H9 (cell line): ENCODE measurements around the gene LTF. TPM values are rescaled to one million over a fixed set of nuclear protein-coding genes. Genes with fewer than 3 reads are reported as not detected.

Experiments used
- DNase-seq: peaks from one replicate; pipeline ENCODE4 v3.0.0-alpha.2; 2017
- H2AFZ ChIP-seq: one replicate; pipeline ENCODE4 v1.6.1; 2013; ENCODE audit warnings: mild to moderate bottlenecking, low read length, control low read depth, moderate library complexity
- H2AK5ac ChIP-seq: 2 replicates; pipeline ENCODE4 v1.6.1; 2013; ENCODE audit warnings: low read length, control low read depth, mixed read lengths; ENCODE audit not compliant: insufficient read length
- H2BK120ac ChIP-seq: one replicate; pipeline ENCODE4 v1.6.1; 2013; ENCODE audit warnings: low read depth, mild to moderate bottlenecking, low read length, control low read depth, inconsistent platforms; ENCODE audit not compliant: poor library complexity, severe bottlenecking
- H2BK12ac ChIP-seq: 2 replicates; pipeline ENCODE4 v1.6.1; 2013; ENCODE audit warnings: low read length, control low read depth, mixed read lengths, low read depth; ENCODE audit not compliant: insufficient read length
- H2BK15ac ChIP-seq: 2 replicates; pipeline ENCODE4 v1.6.1; 2013; ENCODE audit warnings: low read depth, low read length, control low read depth
- H2BK20ac ChIP-seq: one replicate; pipeline ENCODE4 v1.6.1; 2013; ENCODE audit warnings: low read depth, mild to moderate bottlenecking, low read length, control low read depth, inconsistent platforms; ENCODE audit not compliant: poor library complexity, severe bottlenecking
- H2BK5ac ChIP-seq: 2 replicates; pipeline ENCODE4 v1.6.1; 2013; ENCODE audit warnings: low read length, control low read depth, mixed read lengths; ENCODE audit not compliant: insufficient read length
- H3K14ac ChIP-seq: 2 replicates; pipeline ENCODE4 v1.6.1; 2013; ENCODE audit warnings: low read length, control low read depth; ENCODE audit not compliant: insufficient read depth
- H3K18ac ChIP-seq: 2 replicates; pipeline ENCODE4 v1.6.1; 2013; ENCODE audit warnings: low read depth, mild to moderate bottlenecking, mixed read lengths, low read length, control low read depth; ENCODE audit not compliant: insufficient read length
- H3K23ac ChIP-seq: 2 replicates; pipeline ENCODE4 v1.6.1; 2013; ENCODE audit warnings: low read length, control low read depth, mixed read lengths, low read depth; ENCODE audit not compliant: insufficient read length
- H3K23me2 ChIP-seq: 2 replicates; pipeline ENCODE4 v1.6.1; 2013; ENCODE audit warnings: low read depth, mild to moderate bottlenecking, mixed read lengths, low read length, control low read depth; ENCODE audit not compliant: insufficient read length, poor library complexity, severe bottlenecking
- H3K27ac ChIP-seq: 2 replicates; pipeline ENCODE4 v1.5.1; 2013; ENCODE audit warnings: low read length, control low read depth, mixed read lengths, low read depth; ENCODE audit not compliant: insufficient read length
- H3K27me3 ChIP-seq: 2 replicates; pipeline ENCODE4 v1.6.1; 2013; ENCODE audit warnings: low read length, control low read depth, inconsistent platforms; ENCODE audit not compliant: insufficient read depth
- H3K4ac ChIP-seq: 2 replicates; pipeline ENCODE4 v1.6.1; 2013; ENCODE audit warnings: low read depth, mild to moderate bottlenecking, control low read depth, inconsistent platforms, low read length, moderate library complexity
- H3K4me1 ChIP-seq: 2 replicates; pipeline ENCODE4 v1.6.1; 2013; ENCODE audit warnings: low read length, control low read depth, inconsistent platforms; ENCODE audit not compliant: insufficient read depth
- H3K4me2 ChIP-seq: 2 replicates; pipeline ENCODE4 v1.6.1; 2013; ENCODE audit warnings: low read length, control low read depth, mixed read lengths; ENCODE audit not compliant: insufficient read length, insufficient read depth
- H3K56ac ChIP-seq: 2 replicates; pipeline ENCODE4 v1.6.1; 2013; ENCODE audit warnings: low read depth, mild to moderate bottlenecking, mixed read lengths, low read length, control low read depth; ENCODE audit not compliant: insufficient read length
- H3K79me1 ChIP-seq: 2 replicates; pipeline ENCODE4 v1.6.1; 2013; ENCODE audit warnings: low read depth, mild to moderate bottlenecking, moderate library complexity, low read length, control low read depth, inconsistent platforms; ENCODE audit not compliant: insufficient read depth, poor library complexity, severe bottlenecking
- H3K79me2 ChIP-seq: 2 replicates; pipeline ENCODE4 v1.6.1; 2013; ENCODE audit warnings: low read length, control low read depth, inconsistent platforms; ENCODE audit not compliant: insufficient read depth
- H3K9ac ChIP-seq: 2 replicates; pipeline ENCODE4 v1.6.1; 2013; ENCODE audit warnings: low read length, control low read depth, mixed read lengths; ENCODE audit not compliant: insufficient read length; ENCODE audit errors: extremely low read depth
- H3K9me3 ChIP-seq: one replicate; pipeline ENCODE4 v1.6.1; 2013; ENCODE audit warnings: low read depth, low read length, inconsistent platforms; ENCODE audit not compliant: control insufficient read depth
- H3T11ph ChIP-seq: one replicate; pipeline ENCODE4 v1.6.1; 2013; ENCODE audit warnings: mild to moderate bottlenecking, low read length, control low read depth, inconsistent platforms
- H4K20me1 ChIP-seq: one replicate; pipeline ENCODE4 v1.6.1; 2013; ENCODE audit not compliant: control insufficient read depth, insufficient read length, insufficient read depth
- H4K5ac ChIP-seq: 2 replicates; pipeline ENCODE4 v1.6.1; 2013; ENCODE audit warnings: low read depth, mild to moderate bottlenecking, mixed read lengths, low read length, control low read depth; ENCODE audit not compliant: insufficient read length
- H4K8ac ChIP-seq: replicated peaks from 2 replicates; pipeline ENCODE4 v1.6.1; 2013; ENCODE audit warnings: low read length, control low read depth, mixed read lengths, low read depth; ENCODE audit not compliant: insufficient read length
- H4K91ac ChIP-seq: 2 replicates; pipeline ENCODE4 v1.6.1; 2013; ENCODE audit warnings: low read depth, mild to moderate bottlenecking, moderate library complexity, mixed read lengths, low read length, control low read depth; ENCODE audit not compliant: insufficient read length
- H3K27ac Mint-ChIP-seq, 3 experiments: 2 replicates in 2 of 3; 3 replicates in 1 of 3; pipeline ENCODE4 v1.8.0; 2020 to 2021; ENCODE audit warnings: mixed read lengths in 3 of 3, mild to moderate bottlenecking in 1 of 3, moderate library complexity in 1 of 3
- H3K27me3 Mint-ChIP-seq: 2 replicates; pipeline ENCODE4 v1.8.0; 2021; ENCODE audit warnings: low read depth, mild to moderate bottlenecking, moderate library complexity, mixed read lengths
- H3K36me3 Mint-ChIP-seq, 3 experiments: 2 replicates in 2 of 3; 3 replicates in 1 of 3; pipeline ENCODE4 v1.8.0; 2020 to 2021; ENCODE audit warnings: low read depth in 3 of 3, mixed read lengths in 3 of 3; ENCODE audit not compliant: insufficient read depth in 1 of 3
- H3K4me1 Mint-ChIP-seq, 2 experiments: 2 replicates each; pipeline ENCODE4 v1.8.0; 2020; ENCODE audit warnings: mixed read lengths in 2 of 2
- H3K4me3 Mint-ChIP-seq, 2 experiments: 2 replicates in 1 of 2; 3 replicates in 1 of 2; pipeline ENCODE4 v1.8.0; 2020 to 2021; ENCODE audit warnings: mild to moderate bottlenecking in 2 of 2, mixed read lengths in 2 of 2, moderate library complexity in 1 of 2
- H3K9me3 Mint-ChIP-seq, 2 experiments: 2 replicates in 1 of 2; 3 replicates in 1 of 2; pipeline ENCODE4 v1.8.0; 2020; ENCODE audit warnings: mild to moderate bottlenecking in 2 of 2, mixed read lengths in 2 of 2, moderate library complexity in 1 of 2
- WGBS: extraction: QIAGEN DNeasy Blood & Tissue Kit; methylation state at CpG from one replicate; pipeline ENCODE4 v1.1.7; 2013; ENCODE audit warnings: missing lambda C conversion rate, low lambda C conversion rate, mixed read lengths; ENCODE audit not compliant: insufficient read length; ENCODE audit errors: extremely low coverage; 5-methylcytosine and 5-hydroxymethylcytosine counted together
- total RNA-seq: library from RNA; stranded (reverse); gene quantifications from 2 replicates; pipeline ENCODE4 v1.2.1, GENCODE V29; 2021
- TF ChIP-seq, protein P1 (sequence below): fragments of 200-600 bp; sonication (generic); conservative IDR thresholded peaks from 3 replicates; pipeline ENCODE4 v1.8.0; 2021; ENCODE audit warnings: antibody characterized with exemption, mild to moderate bottlenecking

Gene LTF
- total RNA-seq, 1 experiment from 2014 or later: not detected

GRCh38 chr3:46479696-46480095 lies 15.0 kb upstream of the LTF start:
- no peak overlapping the region for H3K56ac ChIP-seq
- no peaks in the 10 kb centered on the region for H3K23me2 ChIP-seq
- no peak overlapping the region for H3K18ac ChIP-seq
- no peak overlapping the region for H2BK20ac ChIP-seq
- no peak overlapping the region for H2BK5ac ChIP-seq
- H3K9ac ChIP-seq: no peak overlapping the region
- H3K79me2 ChIP-seq: no peaks in the 10 kb centered on the region
- H3K23ac ChIP-seq: no peak overlapping the region
- H2BK15ac ChIP-seq: no peak overlapping the region
- H3K4me1 ChIP-seq: no peaks in the 10 kb centered on the region
- H4K20me1 ChIP-seq: no peaks in the 10 kb centered on the region
- no peaks in the 10 kb centered on the region for H3K4me1 Mint-ChIP-seq
- no peak overlapping the region for H2AK5ac ChIP-seq
- H3K27me3 ChIP-seq: no peaks in the 10 kb centered on the region
- no peak overlapping the region for H3T11ph ChIP-seq
- peaks cover 7% of the 10 kb centered on the region for H3K27me3 Mint-ChIP-seq
- no peak overlapping the region for H2AFZ ChIP-seq
- no peak for DNase-seq
- no peak overlapping the region for H3K4ac ChIP-seq
- H4K8ac ChIP-seq: no peak overlapping the region
- no peak overlapping the region for H3K14ac ChIP-seq
- WGBS: no CpG with 5 or more reads among the region's 5 CpGs
- H2BK120ac ChIP-seq: no peak overlapping the region
- TF ChIP-seq, protein P1, sequence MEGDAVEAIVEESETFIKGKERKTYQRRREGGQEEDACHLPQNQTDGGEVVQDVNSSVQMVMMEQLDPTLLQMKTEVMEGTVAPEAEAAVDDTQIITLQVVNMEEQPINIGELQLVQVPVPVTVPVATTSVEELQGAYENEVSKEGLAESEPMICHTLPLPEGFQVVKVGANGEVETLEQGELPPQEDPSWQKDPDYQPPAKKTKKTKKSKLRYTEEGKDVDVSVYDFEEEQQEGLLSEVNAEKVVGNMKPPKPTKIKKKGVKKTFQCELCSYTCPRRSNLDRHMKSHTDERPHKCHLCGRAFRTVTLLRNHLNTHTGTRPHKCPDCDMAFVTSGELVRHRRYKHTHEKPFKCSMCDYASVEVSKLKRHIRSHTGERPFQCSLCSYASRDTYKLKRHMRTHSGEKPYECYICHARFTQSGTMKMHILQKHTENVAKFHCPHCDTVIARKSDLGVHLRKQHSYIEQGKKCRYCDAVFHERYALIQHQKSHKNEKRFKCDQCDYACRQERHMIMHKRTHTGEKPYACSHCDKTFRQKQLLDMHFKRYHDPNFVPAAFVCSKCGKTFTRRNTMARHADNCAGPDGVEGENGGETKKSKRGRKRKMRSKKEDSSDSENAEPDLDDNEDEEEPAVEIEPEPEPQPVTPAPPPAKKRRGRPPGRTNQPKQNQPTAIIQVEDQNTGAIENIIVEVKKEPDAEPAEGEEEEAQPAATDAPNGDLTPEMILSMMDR: no peak
- no peak overlapping the region for H2BK12ac ChIP-seq
- no peak overlapping the region for H4K5ac ChIP-seq
- H3K27ac Mint-ChIP-seq: no peak overlapping the region
- no peak overlapping the region for H3K4me2 ChIP-seq
- peaks cover 2 to 10% (median 4%) of the 10 kb centered on the region in 3 experiments; a peak in 5 of 7 replicates for H3K36me3 Mint-ChIP-seq
- H3K9me3 ChIP-seq: no peaks in the 10 kb centered on the region
- no peak overlapping the region for H4K91ac ChIP-seq
- no peak overlapping the region for H3K27ac ChIP-seq
- peaks cover 5 to 8% of the 10 kb centered on the region in 2 experiments; a peak in 4 of 5 replicates for H3K9me3 Mint-ChIP-seq
- H3K4me3 Mint-ChIP-seq: no peak overlapping the region
- H3K79me1 ChIP-seq: no peaks in the 10 kb centered on the region
